Measurements from ENCODE around the gene EXOC2. TPM values are rescaled to one million over a fixed set of nuclear protein-coding genes. Genes with fewer than 3 reads are reported as not detected.
A peak's percentile ranks its signal among the peaks of the same experiment; 100 is the strongest.

The EXOC2 gene
- total RNA-seq, 1 donor from 2014 or later = 28.5 TPM

DNA sequence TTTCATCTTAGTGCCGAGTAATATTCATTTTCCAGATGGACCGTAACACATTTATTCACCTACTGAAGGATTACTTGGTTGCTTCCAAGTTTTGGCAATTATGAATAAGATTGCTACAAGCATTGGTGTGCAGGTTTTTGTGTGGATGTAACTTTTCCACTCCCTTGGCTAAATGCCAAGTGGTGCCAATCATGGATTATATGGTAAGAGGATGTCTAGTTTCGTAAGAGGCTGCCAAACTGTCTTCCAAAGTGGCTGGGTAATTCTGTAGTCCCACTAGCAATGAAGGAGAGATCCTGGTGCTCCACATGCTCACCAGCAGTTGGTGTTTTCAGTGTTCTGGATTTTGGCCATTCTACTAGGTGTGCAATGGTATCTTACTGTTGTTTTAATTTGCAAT lies 184.3 kb downstream of the EXOC2 start:
- Histone ChIP-seq H3K27me3 (ENCODE audit: low read depth) (no peaks in the 10 kb centered on the region), H3K36me3 (peaks cover 25% of the 10 kb centered on the region), H3K27ac (no peak overlapping the region), H3K4me1 (no peaks in the 10 kb centered on the region), H3K9me3 (no peaks in the 10 kb centered on the region), H3K4me3 (no peak overlapping the region)
- intact Hi-C loops (cut with DNase I) = no loop called here
- TF ChIP-seq, protein P1, sequence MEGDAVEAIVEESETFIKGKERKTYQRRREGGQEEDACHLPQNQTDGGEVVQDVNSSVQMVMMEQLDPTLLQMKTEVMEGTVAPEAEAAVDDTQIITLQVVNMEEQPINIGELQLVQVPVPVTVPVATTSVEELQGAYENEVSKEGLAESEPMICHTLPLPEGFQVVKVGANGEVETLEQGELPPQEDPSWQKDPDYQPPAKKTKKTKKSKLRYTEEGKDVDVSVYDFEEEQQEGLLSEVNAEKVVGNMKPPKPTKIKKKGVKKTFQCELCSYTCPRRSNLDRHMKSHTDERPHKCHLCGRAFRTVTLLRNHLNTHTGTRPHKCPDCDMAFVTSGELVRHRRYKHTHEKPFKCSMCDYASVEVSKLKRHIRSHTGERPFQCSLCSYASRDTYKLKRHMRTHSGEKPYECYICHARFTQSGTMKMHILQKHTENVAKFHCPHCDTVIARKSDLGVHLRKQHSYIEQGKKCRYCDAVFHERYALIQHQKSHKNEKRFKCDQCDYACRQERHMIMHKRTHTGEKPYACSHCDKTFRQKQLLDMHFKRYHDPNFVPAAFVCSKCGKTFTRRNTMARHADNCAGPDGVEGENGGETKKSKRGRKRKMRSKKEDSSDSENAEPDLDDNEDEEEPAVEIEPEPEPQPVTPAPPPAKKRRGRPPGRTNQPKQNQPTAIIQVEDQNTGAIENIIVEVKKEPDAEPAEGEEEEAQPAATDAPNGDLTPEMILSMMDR (IDR thresholded peaks at IDR 0.05) = no peak
- no peak for DNase-seq
- no peak for ATAC-seq

DNA sequence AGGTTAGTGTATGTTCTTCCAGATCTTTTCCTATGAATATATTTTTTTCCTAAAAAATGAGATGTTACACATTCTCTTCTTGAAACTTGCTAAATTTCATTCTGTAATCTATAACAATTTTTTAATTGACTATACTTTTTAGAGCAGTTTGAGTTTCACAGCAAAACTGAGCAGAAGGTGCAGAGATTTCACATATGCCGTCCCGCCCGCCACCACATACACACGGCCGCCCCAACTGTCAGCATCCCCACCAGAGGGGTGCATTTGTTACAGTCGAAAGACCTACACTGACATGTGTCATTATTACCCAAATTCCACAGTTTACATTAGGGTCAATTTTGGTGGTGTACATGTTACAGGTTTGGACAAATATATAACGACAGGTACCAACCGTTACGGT lies 184.9 kb downstream of the EXOC2 start:
- H3K4me1 ChIP-seq = no peaks in the 10 kb centered on the region
- intact Hi-C loops (cut with DNase I) = no loop called here
- H3K27me3 ChIP-seq (ENCODE audit: low read depth) = no peaks in the 10 kb centered on the region
- H3K4me3 ChIP-seq = no peak overlapping the region
- ATAC-seq = no peak
- peaks cover 26% of the 10 kb centered on the region for H3K36me3 ChIP-seq
- no peaks in the 10 kb centered on the region for H3K9me3 ChIP-seq
- TF ChIP-seq, protein P1 (IDR thresholded peaks at IDR 0.05) = no peak
- no peak for DNase-seq
- H3K27ac ChIP-seq = no peak overlapping the region

DNA sequence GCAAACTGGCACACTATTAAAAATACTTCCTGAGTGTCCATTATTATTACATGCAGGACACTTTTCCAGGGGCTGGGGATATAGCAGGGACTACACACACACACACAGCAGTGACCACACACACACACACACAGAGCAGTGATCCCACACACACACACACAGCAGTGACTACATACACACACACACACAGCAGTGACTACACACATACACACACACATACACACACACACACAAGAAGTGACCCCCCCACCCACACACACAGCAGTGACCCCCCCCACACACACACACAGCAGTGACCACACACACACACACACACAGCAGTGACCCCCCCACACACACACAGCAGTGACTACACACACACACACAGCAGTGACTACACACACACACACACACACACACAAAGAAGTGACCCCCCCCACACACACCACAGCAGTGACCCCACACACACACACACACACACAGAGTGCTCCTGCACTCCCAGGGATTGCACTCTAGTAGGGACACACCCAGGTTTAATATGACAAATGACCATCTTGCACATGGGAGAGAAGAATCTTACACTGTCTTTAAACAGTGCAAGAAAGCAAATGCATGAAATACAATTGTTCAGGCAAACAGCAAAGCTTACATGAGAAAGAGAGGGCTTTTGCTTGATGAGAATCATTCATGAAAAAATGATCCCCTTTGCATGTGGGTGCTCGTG lies 185.9 kb downstream of the EXOC2 start:
- TF ChIP-seq, protein P1 (IDR thresholded peaks at IDR 0.05) = no peak
- Histone ChIP-seq H3K27me3 (ENCODE audit: low read depth) (no peaks in the 10 kb centered on the region), H3K27ac (no peak overlapping the region), H3K4me3 (no peak overlapping the region), H3K36me3 (peaks cover 26% of the 10 kb centered on the region), H3K9me3 (no peaks in the 10 kb centered on the region), H3K4me1 (no peaks in the 10 kb centered on the region)
- DNase-seq (no peak), ATAC-seq (no peak)
- intact Hi-C loops (cut with DNase I) = no loop called here

DNA sequence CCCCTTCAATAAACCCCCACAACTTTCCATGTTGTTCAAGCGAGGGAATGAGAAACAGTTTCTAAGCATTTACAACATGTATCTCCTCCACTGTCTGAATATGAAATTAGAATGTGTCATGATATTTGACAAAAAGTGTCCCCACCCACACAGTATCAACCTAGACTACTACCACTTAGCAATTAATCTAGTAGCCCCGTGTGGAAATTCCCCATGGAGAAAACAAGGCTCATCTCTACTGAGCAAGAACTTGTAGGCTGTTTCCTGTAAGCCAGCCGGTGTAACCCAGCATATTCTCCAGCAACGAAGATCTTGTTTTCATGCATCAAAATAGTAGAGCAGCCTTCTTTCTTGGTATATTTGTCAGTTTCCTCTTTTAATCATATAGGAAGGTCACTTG lies 186.4 kb downstream of the EXOC2 start:
- intact Hi-C loops (cut with DNase I) = no loop called here
- no peak overlapping the region for H3K4me3 ChIP-seq
- H3K9me3 ChIP-seq = no peaks in the 10 kb centered on the region
- ATAC-seq (no peak), DNase-seq (no peak)
- no peaks in the 10 kb centered on the region for H3K27me3 ChIP-seq (ENCODE audit: low read depth)
- TF ChIP-seq, protein P1 (IDR thresholded peaks at IDR 0.05) = no peak
- H3K4me1 ChIP-seq = no peaks in the 10 kb centered on the region
- H3K27ac ChIP-seq = no peak overlapping the region
- H3K36me3 ChIP-seq = peaks cover 22% of the 10 kb centered on the region

DNA sequence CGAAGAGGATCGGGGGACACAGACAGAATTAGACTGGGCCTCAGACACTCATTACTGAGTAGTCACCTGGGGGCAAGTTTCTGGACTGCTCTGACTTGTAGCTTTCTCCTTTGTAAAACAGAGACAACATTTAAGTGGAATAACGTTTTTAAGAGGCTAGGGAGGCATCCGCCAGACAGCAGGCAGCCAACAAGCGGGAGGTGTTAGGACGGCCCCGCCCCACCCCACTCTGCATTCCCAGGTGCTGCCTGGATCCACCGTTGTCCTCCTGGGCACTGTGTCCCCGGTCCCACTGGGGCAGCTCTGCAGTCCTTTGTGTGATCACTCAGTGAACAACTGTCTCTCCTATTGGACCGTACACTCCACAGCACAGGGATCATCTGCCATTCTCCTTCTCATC lies 187.6 kb downstream of the EXOC2 start:
- Histone ChIP-seq H3K4me1 (no peaks in the 10 kb centered on the region), H3K36me3 (peaks cover 15% of the 10 kb centered on the region), H3K4me3 (no peak overlapping the region), H3K27ac (no peak overlapping the region), H3K9me3 (no peaks in the 10 kb centered on the region), H3K27me3 (ENCODE audit: low read depth) (no peaks in the 10 kb centered on the region)
- TF ChIP-seq, protein P1 (IDR thresholded peaks at IDR 0.05) = no peak
- ATAC-seq (peak in 1 of 2 donors; percentile 21), DNase-seq (no peak)
- intact Hi-C loops (cut with DNase I) = no loop called here

Measured in lower lobe of right lung (tissue), 2 donors.